ENCODE data around the gene PCNA. TPM values are rescaled to one million over a fixed set of nuclear protein-coding genes. Genes with fewer than 3 reads are reported as not detected.

Gene PCNA
- total RNA-seq, 4 donors from 2014 or later = 25.0 to 37.8 (median 35.9) TPM

DNA sequence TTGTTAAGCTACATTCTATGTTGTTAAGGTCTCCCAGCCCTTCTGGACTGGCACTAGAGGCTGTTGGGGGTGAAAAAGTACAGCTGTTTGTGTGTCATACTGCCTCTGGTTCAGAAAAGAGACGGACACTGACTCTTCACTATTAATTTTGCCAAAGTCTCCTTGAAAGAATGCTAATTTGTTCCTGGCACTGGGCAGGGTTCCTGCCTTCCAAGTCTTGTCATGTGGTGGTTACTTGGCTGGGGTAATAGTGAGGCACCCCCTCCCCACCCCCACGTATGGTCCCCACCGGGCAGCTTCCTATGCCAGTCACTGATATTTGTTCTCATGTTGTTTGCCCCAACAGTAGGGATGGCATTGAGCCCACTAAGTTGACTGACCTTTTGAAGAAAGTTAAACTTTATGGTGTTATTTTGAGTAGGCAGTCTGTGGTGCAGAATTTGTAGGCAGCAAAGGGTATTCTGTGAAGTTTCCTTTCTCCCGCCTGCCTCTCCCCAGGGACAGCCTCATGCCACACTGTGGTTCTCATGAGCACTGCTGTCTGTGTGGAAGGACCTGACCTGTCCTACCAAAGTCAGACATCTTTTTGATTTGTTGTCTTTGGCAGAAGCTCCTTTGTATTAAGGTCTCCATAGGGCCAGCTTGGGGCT, 15.7 kb upstream of the PCNA start:
- H3K36me3 ChIP-seq = no peaks in the 10 kb centered on the region
- peak overlapping the region in 3 of 4 donors; percentile 2 to 18 (median 9) for H3K4me3 ChIP-seq
- H3K27ac ChIP-seq (replicated peaks in 1 of 4) = peak overlapping the region; percentile 75 to 99 (median 98)
- no peaks in the 10 kb centered on the region for H3K9me3 ChIP-seq
- 25% methylated on average over 4 of the region's 4 CpGs for WGBS
- TF ChIP-seq EP300 (IDR thresholded peaks at IDR 0.05) = no peak
- TF ChIP-seq POLR2A (IDR thresholded peaks at IDR 0.05; ENCODE audit: low read depth) = no peak
- TF ChIP-seq, protein P1, sequence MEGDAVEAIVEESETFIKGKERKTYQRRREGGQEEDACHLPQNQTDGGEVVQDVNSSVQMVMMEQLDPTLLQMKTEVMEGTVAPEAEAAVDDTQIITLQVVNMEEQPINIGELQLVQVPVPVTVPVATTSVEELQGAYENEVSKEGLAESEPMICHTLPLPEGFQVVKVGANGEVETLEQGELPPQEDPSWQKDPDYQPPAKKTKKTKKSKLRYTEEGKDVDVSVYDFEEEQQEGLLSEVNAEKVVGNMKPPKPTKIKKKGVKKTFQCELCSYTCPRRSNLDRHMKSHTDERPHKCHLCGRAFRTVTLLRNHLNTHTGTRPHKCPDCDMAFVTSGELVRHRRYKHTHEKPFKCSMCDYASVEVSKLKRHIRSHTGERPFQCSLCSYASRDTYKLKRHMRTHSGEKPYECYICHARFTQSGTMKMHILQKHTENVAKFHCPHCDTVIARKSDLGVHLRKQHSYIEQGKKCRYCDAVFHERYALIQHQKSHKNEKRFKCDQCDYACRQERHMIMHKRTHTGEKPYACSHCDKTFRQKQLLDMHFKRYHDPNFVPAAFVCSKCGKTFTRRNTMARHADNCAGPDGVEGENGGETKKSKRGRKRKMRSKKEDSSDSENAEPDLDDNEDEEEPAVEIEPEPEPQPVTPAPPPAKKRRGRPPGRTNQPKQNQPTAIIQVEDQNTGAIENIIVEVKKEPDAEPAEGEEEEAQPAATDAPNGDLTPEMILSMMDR (IDR thresholded peaks at IDR 0.05) = peak in 1 of 3 experiments; percentile 12
- peaks cover 69 to 85% (median 72%) of the 10 kb centered on the region in 4 donors for H3K4me1 ChIP-seq
- DNase-seq (ENCODE audit: extremely low spot score) = no peak
- H3K27me3 ChIP-seq = no peaks in the 10 kb centered on the region
- intact Hi-C loops (cut with DNase I) = no loop called here

DNA sequence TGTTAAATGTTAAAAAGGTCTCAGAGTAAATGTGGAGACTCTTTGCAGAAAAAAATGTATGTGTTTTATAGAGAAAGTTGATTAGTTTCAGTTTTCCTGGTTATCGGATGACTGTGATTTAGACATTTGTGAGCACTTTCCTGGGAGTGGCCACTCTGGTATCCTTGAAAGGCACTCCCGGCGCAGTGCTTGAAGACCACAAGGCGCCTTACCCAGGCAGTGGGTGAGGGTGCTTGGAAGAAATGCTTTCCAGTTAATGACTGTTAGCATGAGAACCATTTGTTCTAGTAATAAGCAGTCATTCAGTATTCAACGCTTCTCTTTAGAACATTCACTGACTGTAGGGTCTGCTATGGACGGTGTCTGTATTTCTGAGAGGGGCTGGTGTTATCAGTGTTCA, 14.2 kb upstream of the PCNA start:
- DNase-seq (ENCODE audit: extremely low spot score) = no peak
- no peak overlapping the region for H3K4me3 ChIP-seq
- intact Hi-C loops (cut with DNase I) = no loop called here
- peaks cover 67 to 85% (median 73%) of the 10 kb centered on the region in 4 donors for H3K4me1 ChIP-seq
- WGBS = 92% methylated on average over 6 of the region's 6 CpGs
- no peaks in the 10 kb centered on the region for H3K27me3 ChIP-seq
- H3K9me3 ChIP-seq = no peaks in the 10 kb centered on the region
- peak overlapping the region; percentile 49 to 99 (median 98) for H3K27ac ChIP-seq (replicated peaks in 1 of 4)
- TF ChIP-seq, protein P1 (IDR thresholded peaks at IDR 0.05) = no peak
- no peak for TF ChIP-seq POLR2AphosphoS5 (IDR thresholded peaks at IDR 0.05)
- no peak for TF ChIP-seq EP300 (IDR thresholded peaks at IDR 0.05)
- no peak for TF ChIP-seq POLR2A (IDR thresholded peaks at IDR 0.05; ENCODE audit: low read depth)
- no peaks in the 10 kb centered on the region for H3K36me3 ChIP-seq

DNA sequence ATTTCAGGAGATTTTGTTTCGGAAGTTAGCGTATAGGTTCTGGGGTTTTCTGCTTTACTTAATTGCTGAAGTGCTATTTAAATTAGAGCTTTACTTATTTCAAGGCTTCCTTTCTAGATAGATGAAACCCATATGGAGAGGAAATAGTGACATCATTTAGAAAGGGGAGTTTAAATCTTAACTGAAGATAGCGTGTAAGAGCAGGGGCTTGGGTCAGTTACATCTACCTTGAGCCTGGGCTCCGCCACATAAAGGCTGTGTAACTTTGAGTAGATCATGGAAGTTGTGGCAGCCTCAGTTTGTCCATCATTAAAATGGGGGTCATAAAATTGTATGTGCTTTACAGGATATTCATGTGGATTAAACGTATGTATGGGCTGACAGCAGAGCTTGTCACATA, 11.7 kb upstream of the PCNA start:
- no peaks in the 10 kb centered on the region for H3K27me3 ChIP-seq
- no peaks in the 10 kb centered on the region for H3K36me3 ChIP-seq
- peak overlapping the region; percentile 8 to 33 (median 21) for H3K4me3 ChIP-seq
- TF ChIP-seq, protein P1 (IDR thresholded peaks at IDR 0.05) = no peak
- TF ChIP-seq POLR2AphosphoS5 (IDR thresholded peaks at IDR 0.05) (no peak), POLR2A (IDR thresholded peaks at IDR 0.05; ENCODE audit: low read depth) (no peak), EP300 (IDR thresholded peaks at IDR 0.05) (no peak)
- DNase-seq (ENCODE audit: extremely low spot score) = no peak
- intact Hi-C loops (cut with DNase I) = no loop called here
- H3K27ac ChIP-seq (replicated peaks in 1 of 4) = peak overlapping the region; percentile 98 to 99 (median 99)
- WGBS = 71% methylated on average over 5 of the region's 5 CpGs
- H3K9me3 ChIP-seq = no peaks in the 10 kb centered on the region
- peaks cover 72 to 90% (median 80%) of the 10 kb centered on the region in 4 donors for H3K4me1 ChIP-seq

DNA sequence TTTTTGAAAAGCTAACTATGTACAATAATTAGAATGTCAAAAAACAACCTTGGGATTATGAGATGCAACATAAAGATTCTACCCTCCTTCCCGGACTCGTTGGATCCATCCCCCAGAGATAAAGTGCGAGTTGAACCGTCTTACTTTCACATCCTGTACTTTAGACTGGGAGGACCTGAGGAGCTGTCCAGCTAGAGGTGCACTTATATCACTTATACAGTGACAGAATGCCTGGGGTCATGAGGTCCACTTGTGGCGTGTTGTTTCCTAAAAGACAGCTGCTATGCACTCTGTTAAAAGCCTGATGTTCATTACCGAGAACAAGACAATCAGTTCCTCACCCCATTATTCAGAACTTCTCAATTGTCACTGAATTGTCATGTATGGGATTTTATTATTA, 9.1 kb upstream of the PCNA start:
- Histone ChIP-seq H3K4me3 (peak overlapping the region; percentile 9 to 98 (median 96)), H3K27me3 (no peaks in the 10 kb centered on the region), H3K27ac (replicated peaks in 1 of 4) (peak overlapping the region; percentile 98 to 99 (median 99)), H3K36me3 (no peaks in the 10 kb centered on the region), H3K4me1 (peaks cover 53 to 72% (median 64%) of the 10 kb centered on the region in 4 donors), H3K9me3 (no peaks in the 10 kb centered on the region)
- WGBS = 54% methylated on average over 6 of the region's 6 CpGs
- intact Hi-C loops (cut with DNase I) = no loop called here
- TF ChIP-seq POLR2A (IDR thresholded peaks at IDR 0.05; ENCODE audit: low read depth) = no peak
- no peak for TF ChIP-seq EP300 (IDR thresholded peaks at IDR 0.05)
- TF ChIP-seq, protein P1 (IDR thresholded peaks at IDR 0.05) = no peak
- TF ChIP-seq POLR2AphosphoS5 (IDR thresholded peaks at IDR 0.05) = no peak
- DNase-seq (ENCODE audit: extremely low spot score) = no peak

Measured in esophagus muscularis mucosa (tissue), 4 donors.